HG03064 (cell line): ENCODE results near the gene PASD1.
A peak's percentile ranks its signal among the peaks of the same experiment; 100 is the strongest.
"Not testable (repeated sequence)": the region's sequence is repeated elsewhere in the genome, so short reads cannot be mapped to it uniquely, and the experiment has no call there.

ENCODE experiments used
- ATAC-seq: cut with Tn5 transposase; IDR thresholded peaks from one replicate; pipeline ENCODE4 v1.9.1; 2021; ENCODE audit warnings: low read depth; ENCODE audit not compliant: unreplicated experiment

PASD1 gene

DNA sequence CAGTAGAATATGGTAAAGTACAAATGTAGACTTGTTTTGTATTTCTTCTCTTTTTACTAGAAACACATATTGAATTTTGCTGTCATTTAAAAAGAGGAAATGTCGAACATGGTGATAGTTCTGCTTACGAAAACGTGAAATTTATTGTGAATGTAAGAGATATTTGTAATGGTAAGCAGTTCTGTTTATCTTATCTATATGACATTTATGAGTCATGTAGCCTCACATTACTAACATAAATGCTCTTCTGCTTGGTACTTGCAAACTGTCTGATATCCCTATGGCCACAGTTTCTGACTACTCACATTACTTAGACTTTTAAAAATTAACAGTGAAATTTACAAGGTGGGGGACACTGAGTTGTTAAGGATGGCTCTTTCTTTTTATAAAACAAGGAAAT lies 57.9 kb downstream of the PASD1 start:
- ATAC-seq: no peak

- ATAC-seq: no peak
Observed at GRCh38 chrX:151624677-151625076, 61.2 kb downstream of the PASD1 start.

DNA sequence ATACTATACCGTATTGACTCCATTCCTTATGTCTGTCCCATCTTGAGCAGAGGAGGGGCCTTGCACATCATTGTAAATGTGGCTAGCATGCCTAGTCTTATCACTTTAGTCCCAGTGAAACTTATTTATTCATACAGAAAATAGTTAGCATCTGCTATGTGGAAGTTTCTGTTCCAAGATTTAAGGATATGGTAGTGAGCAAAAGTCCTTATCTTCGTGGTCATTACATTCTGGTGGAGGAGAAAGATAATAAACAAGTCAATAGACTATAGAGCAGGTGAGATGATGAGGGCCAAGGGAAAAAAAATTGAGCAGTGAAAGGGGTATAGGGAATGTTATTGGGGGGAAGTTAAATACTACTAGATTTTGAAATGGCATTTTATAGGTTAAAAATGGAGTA lies 68.3 kb downstream of the PASD1 start:
- ATAC-seq: no peak

DNA sequence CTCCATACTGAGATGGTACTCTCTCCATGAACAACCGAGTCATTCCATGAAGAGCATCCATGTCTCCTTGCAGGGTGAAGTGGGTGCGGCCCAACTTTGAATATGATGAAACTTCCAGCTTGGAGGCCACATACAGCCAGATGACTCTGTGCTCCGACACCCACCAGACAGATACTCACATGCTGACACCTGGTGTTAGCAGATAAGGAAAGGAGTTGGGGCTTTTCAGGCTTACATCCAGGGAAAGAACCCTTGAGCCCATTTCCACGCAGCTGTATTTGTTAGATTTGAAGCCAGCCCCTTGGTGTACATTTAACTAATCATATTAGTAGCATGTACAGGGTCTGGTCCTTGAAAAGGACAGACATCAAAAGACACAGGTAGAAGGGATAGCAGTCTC lies 69.7 kb downstream of the PASD1 start:
- no peak for ATAC-seq

DNA sequence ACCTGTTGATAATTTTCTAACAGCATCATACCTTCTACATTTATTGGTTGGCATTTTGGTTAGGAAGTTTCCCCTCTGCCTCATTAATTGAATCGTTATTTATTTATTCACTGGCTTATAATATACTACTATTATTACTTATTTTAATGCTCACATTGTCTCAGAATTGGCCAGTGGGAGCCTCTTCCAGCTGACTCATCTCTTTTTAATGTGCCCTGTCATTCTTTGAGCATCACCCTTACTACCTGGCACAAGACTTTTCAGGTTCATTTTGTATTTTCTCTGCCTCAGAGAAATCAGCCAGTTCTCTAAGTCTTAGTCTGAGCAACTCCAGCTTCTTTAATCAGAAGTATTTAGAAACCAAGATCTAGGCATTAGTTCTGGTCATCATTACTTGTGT lies 71.5 kb downstream of the PASD1 start:
- no peak for ATAC-seq

DNA sequence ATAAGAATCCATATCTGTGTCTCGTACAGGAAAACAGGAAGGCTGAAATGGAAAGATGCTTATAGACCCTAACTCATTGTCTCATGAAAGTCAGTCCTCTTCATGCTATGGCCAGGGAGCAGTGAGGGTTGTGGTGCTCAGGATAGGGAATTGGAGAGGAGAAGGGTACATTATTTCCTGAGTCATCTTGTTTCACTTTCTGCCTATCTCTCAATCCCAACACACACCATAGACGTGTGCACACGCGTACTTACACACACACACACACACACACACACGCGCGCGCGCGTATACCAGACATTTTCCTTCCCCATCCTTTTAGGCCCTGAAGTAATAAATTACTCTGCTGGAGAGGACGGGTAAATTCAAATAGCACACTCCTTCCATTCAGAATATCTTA lies 78.1 kb downstream of the PASD1 start:
- no peak for ATAC-seq

GRCh38 chrX:151675121-151675746 lies 111.8 kb downstream of the PASD1 start:
- ATAC-seq: no peak

DNA sequence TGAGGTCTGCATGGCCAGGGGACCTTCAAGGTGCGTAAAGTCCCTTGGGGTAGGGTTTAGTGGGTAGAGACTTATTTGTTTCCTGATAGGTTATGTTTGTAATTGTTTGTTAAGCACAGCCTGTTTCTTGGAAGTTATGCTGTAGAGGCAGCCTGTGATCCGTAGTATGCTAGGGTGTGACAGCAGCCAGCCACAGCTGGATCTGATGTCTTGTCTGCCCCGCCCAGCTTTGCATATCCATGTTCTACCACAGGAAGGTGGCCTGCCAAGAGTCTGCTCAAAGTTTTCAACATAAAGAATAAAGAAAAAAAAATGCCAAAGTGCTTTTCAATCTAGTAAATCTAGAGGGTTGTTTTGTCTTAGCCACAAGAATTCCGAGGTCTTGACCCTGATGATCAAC lies 112.7 kb downstream of the PASD1 start:
- ATAC-seq: no peak

- ATAC-seq: no peak
Observed at GRCh38 chrX:151679798-151680402, 116.4 kb downstream of the PASD1 start.

GRCh38 chrX:151680805-151681204 lies 117.3 kb downstream of the PASD1 start:
- peak; percentile 92 for ATAC-seq

DNA sequence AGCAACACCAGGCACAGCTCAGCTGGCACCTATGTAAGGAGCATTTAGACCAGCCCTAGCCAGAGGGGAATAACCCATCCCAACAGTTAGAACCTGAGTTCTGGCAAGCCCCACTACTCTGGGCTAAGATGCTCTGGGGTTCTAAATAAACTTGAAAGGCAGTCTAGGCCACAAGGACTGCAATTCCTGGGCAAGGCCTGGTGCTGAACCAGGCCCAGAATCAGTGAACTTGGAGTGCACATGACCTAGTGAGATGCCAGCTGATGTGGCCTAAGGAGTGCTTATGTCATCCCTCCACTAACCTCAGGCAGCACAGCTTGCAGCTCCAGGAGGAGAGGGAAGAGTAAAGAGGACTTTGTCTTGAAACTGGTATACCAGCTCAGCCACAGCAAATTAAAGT lies 124.2 kb downstream of the PASD1 start:
- ATAC-seq: no peak

DNA sequence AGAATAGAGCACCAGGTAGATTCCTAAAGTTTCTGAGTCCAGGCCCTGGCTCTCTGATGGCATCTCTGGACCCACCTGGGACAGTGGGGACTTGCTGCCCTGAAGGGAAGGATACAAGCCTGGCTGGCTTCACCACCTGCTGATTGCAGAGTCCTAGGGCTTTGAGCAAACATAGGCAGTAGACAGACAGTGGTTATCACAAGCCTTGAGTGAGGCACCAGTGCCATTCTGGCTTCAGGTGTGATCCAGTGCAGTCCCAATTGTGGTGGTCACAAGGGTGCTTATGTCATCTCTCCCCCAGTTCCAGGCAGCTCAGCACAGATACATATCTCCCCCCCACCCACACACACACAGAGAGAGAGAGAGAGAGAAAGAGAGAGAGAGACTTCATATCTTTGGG lies 125.2 kb downstream of the PASD1 start:
- no peak for ATAC-seq

DNA sequence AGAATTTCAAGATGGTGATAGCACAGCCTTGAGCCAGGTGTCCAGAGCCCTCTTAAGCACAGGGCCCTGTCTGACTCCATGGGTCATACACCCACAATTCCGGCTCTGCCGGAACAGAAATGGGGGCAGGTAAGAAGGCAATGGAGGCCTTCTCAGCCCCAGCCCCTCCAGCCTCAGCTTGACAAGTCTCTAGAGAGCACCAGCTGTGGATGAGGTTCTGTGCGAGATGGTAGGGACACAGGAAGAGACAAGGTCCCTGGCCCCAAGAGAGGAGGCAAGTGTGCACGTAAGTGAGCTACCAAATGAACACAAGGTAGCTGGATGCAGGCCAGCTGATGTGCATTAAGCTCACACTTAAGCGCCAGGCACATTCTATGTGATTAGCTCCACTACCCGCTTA lies 129.3 kb downstream of the PASD1 start:
- ATAC-seq: no peak

- ATAC-seq: no peak
Observed at GRCh38 chrX:151694121-151694520, 130.6 kb downstream of the PASD1 start.

GRCh38 chrX:151694661-151695582 lies 131.4 kb downstream of the PASD1 start, which contains the start of gene PRRG3:
PRRG3 (plus strand) TSS chrX:151695458; CDS start chrX:151698815, 3,357 bp downstream.
- no peak for ATAC-seq

GRCh38 chrX:151695583-151696340 lies 132.3 kb downstream of the PASD1 start:
- ATAC-seq: no peak

GRCh38 chrX:151697082-151697481 lies 133.6 kb downstream of the PASD1 start:
- not testable (repeated sequence) for ATAC-seq

DNA sequence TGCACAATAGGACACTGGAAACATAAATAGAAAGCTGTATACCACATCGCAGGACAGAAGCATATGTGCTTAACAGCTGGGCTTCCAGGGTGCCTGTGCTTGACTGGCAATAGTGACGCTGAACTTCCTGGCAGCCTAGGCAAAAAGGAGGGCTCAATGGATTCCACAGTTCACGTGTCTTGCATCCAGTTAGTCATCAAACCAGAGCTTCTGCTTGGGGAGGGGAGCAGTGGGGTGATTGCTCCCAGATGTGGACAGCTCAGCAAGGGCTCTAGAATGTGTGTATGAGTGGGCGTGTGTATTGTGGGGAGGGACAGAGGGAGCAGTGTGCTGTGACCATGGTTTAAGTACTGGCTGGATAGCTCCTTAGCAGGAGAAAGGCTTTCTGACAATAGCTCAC lies 134.0 kb downstream of the PASD1 start:
- ATAC-seq: no peak

GRCh38 chrX:151698485-151698884 lies 135.0 kb downstream of the PASD1 start:
- no peak for ATAC-seq

DNA sequence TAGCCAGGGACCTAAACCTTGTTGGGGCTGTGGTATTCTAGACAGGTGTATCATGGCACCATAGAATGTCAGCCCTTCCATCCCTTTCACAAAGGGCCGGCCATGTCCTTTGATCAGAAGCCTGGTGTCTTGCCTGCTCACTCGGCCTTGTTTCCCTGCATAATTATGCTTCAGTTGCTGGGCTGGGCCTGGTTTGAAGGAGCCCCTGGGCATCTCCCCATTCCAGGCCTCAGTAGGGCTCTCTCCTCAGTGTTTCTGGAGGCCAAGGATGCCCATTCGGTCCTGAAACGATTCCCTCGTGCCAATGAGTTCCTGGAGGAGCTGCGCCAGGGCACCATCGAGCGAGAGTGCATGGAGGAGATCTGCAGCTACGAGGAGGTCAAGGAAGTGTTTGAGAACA lies 136.3 kb downstream of the PASD1 start:
- no peak for ATAC-seq

DNA sequence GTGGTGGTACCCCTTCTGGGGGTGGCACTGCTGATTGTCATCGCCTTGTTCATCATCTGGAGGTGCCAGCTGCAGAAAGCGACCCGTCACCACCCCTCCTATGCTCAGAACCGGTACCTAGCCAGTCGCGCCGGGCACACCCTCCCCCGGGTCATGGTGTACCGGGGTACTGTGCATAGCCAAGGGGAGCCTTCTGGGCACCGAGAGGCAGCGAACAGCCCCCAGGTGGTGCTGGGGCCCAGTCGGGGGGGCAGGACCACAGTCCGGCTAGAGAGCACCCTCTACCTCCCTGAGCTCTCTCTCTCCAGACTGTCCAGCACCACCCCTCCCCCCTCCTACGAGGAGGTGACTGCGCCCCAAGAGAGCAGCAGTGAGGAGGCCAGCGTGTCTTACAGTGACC lies 137.1 kb downstream of the PASD1 start:
- no peak for ATAC-seq
